B cell (primary cell): Measurements from ENCODE around the gene TBC1D1. TPM values are rescaled to one million over a fixed set of nuclear protein-coding genes. Genes with fewer than 3 reads are reported as not detected.

Source experiments
- ATAC-seq: fragments of 200-7000 bp; cut with Tn5 transposase; one replicate; pipeline ENCODE4 v1.10.0; 2021; ENCODE audit warnings: low read depth, mild to moderate bottlenecking, moderate number of reproducible peaks, moderate library complexity
- CTCF ChIA-PET: fragments of 350-600 bp; sonication (Branson Sonifier 250); formaldehyde crosslinking; loops from one replicate; lab custom pipeline; 2021; ENCODE audit warnings: antibody characterized with exemption, inconsistent platforms; lab: Charles Lee
- POLR2A ChIA-PET: fragments of 350-600 bp; sonication (Branson Sonifier 250); formaldehyde crosslinking; loops from one replicate; lab custom pipeline; 2021; ENCODE audit warnings: antibody characterized with exemption; lab: Charles Lee
- DNase-seq: peaks from one replicate; pipeline ENCODE4 v3.0.0; 2013
- H2AFZ ChIP-seq: 2 replicates; pipeline ENCODE4 v1.6.1; 2012; ENCODE audit warnings: mild to moderate bottlenecking, low read depth, low read length; ENCODE audit not compliant: insufficient read depth, poor library complexity, severe bottlenecking
- H3K27ac ChIP-seq, 2 donors: 1 replicate in 1 of 2; 2 replicates in 1 of 2; pipeline ENCODE4 v1.5.1; 2012 to 2013; ENCODE audit warnings: low read length in 2 of 2, mild to moderate bottlenecking in 2 of 2, moderate library complexity in 1 of 2
- H3K27me3 ChIP-seq, 4 experiments: fragments of 200-600 bp in 1 of 4; sonication (generic) in 1 of 4; replicated peaks in 1 of 4; 1 replicate in 2 of 4; 2 replicates in 2 of 4; pipeline versions ENCODE4 v1.6.1 to v1.7.0; 2013 to 2016; ENCODE audit warnings: low read length in 3 of 4, mild to moderate bottlenecking in 2 of 4, mixed read lengths in 1 of 4, moderate library complexity in 1 of 4; ENCODE audit not compliant: insufficient read depth in 4 of 4, control insufficient read depth in 3 of 4; ENCODE audit errors: control extremely low read depth in 1 of 4
- H3K36me3 ChIP-seq, 2 experiments: replicated peaks in 1 of 2; 1 replicate in 1 of 2; 2 replicates in 1 of 2; pipeline versions ENCODE4 v1.6.1 to v1.7.1; 2013; ENCODE audit warnings: low read length in 1 of 2; ENCODE audit not compliant: insufficient read depth in 2 of 2, control insufficient read depth in 1 of 2; ENCODE audit errors: control extremely low read depth in 1 of 2, extremely low read depth in 1 of 2
- H3K4me1 ChIP-seq, 2 donors: fragments of 200-600 bp in 1 of 2; sonication (generic) in 1 of 2; 1 replicate in 1 of 2; 2 replicates in 1 of 2; pipeline versions ENCODE4 v1.5.1 to v1.6.1; 2013 to 2017; ENCODE audit warnings: low read length in 2 of 2; ENCODE audit not compliant: control insufficient read depth in 2 of 2, insufficient read depth in 2 of 2
- H3K4me2 ChIP-seq: replicated peaks from 2 replicates; pipeline ENCODE3; 2012; ENCODE audit warnings: mild to moderate bottlenecking, low read depth, low read length; ENCODE audit not compliant: poor library complexity, severe bottlenecking
- H3K4me3 ChIP-seq, 5 experiments: fragments of 200-600 bp in 1 of 5; sonication (generic) in 1 of 5; 1 replicate in 3 of 5; 2 replicates in 2 of 5; pipeline versions ENCODE4 v1.5.1 to v1.7.0; 2011 to 2016; ENCODE audit warnings: low read length in 4 of 5, mild to moderate bottlenecking in 4 of 5, low read depth in 2 of 5, control low read depth in 1 of 5, moderate library complexity in 1 of 5; ENCODE audit not compliant: insufficient read depth in 1 of 5; ENCODE audit errors: control extremely low read depth in 1 of 5, extremely low read depth in 1 of 5
- H3K79me2 ChIP-seq: fragments of 200-600 bp; sonication (generic); one replicate; pipeline ENCODE4 v1.6.0; 2016; ENCODE audit warnings: low read length; ENCODE audit not compliant: control insufficient read depth, insufficient read depth
- H3K9ac ChIP-seq: fragments of 200-600 bp; sonication (generic); 2 replicates; pipeline ENCODE4 v1.6.1; 2017; ENCODE audit warnings: mild to moderate bottlenecking, low read length, moderate library complexity
- H3K9me3 ChIP-seq, 3 donors: one replicate each; pipeline versions ENCODE4 v1.6.1 to v1.7.1; 2013; ENCODE audit warnings: low read length in 2 of 3; ENCODE audit not compliant: control insufficient read depth in 2 of 3, insufficient read depth in 1 of 3; ENCODE audit errors: control extremely low read depth in 1 of 3
- H4K20me1 ChIP-seq: 2 replicates; pipeline ENCODE4 v1.6.0; 2012; ENCODE audit warnings: mild to moderate bottlenecking, low read length; ENCODE audit not compliant: insufficient read depth, control insufficient read depth, poor library complexity, severe bottlenecking
- H3K27ac Mint-ChIP-seq: one replicate; pipeline ENCODE4 v1.8.0; 2021; ENCODE audit warnings: mixed read lengths
- H3K27me3 Mint-ChIP-seq: one replicate; pipeline ENCODE4 v1.8.0; 2021; ENCODE audit warnings: mixed read lengths
- H3K4me1 Mint-ChIP-seq: one replicate; pipeline ENCODE4 v1.8.0; 2021; ENCODE audit warnings: mixed read lengths
- H3K4me3 Mint-ChIP-seq: one replicate; pipeline ENCODE4 v1.8.0; 2021; ENCODE audit warnings: mixed read lengths
- H3K9me3 Mint-ChIP-seq: one replicate; pipeline ENCODE4 v1.8.0; 2022; ENCODE audit warnings: mixed read lengths; ENCODE audit not compliant: insufficient read depth
- EZH2 ChIP-seq: IDR thresholded peaks from 2 replicates; pipeline ENCODE4 v1.6.1; 2012; ENCODE audit warnings: borderline replicate concordance, low read depth, mild to moderate bottlenecking, moderate library complexity, low read length; ENCODE audit not compliant: insufficient read depth, poor library complexity, severe bottlenecking
- WGBS: methylation state at CpG from one replicate; pipeline ENCODE4 v1.1.5; 2013; ENCODE audit warnings: missing lambda C conversion rate; ENCODE audit not compliant: insufficient coverage; 5-methylcytosine and 5-hydroxymethylcytosine counted together
- intact Hi-C: fragments of 100-400 bp; cut with micrococcal nuclease; formaldehyde crosslinking; loops from one replicate; pipeline ENCODE4 v1.10.0; 2022
- polyA plus RNA-seq: library from polyadenylated mRNA; depleted of rRNA; stranded (reverse); fragments of >200 nt; gene quantifications from 2 replicates; pipeline ENCODE4 v1.2.3, GENCODE V29; 2012
- total RNA-seq, 2 donors: library from RNA; stranded (reverse); fragments of 120-200 nt in 1 of 2; gene quantifications; 1 replicate in 1 of 2; 2 replicates in 1 of 2; pipeline versions ENCODE4 v1.2.3 to v1.2.4, GENCODE V29; 2013 to 2022
- TF ChIP-seq, protein P1 (sequence below): fragments of 200-600 bp; IDR thresholded peaks from one replicate; pipeline ENCODE4 v1.8.0; 2022; ENCODE audit warnings: antibody characterized with exemption, mild to moderate bottlenecking

The TBC1D1 gene
- total and polyA plus RNA-seq, 2 donors (not counting 1 experiment from before 2014, with no cell fraction given): 88.2 to 98.7 TPM

DNA sequence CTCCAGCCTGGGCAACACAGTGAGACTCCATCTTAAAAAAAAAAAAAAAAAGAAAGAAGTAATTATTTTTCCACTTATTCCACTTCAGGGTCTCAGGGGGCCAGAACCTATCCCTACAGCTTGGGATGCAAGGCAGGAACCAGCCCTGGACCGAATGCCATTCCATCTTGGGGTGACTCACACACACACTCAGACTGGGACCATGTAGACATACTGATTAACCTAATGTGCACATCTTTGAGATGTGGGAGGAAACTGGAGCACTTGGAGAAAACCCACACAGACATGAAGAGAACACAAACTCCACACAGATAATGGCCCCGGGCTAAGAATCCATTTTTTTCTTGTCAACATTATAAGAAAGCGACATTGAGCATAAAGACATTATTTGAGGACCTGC lies 201.8 kb downstream of the TBC1D1 start:
- Histone ChIP-seq H3K79me2 (no peaks in the 10 kb centered on the region), H3K9me3 (no peaks in the 10 kb centered on the region), H2AFZ (no peak overlapping the region), H3K9ac (no peak overlapping the region), H3K27me3 (no peaks in the 10 kb centered on the region), H3K4me3 (no peak overlapping the region), H3K4me2 (no peak overlapping the region), H3K36me3 (peaks cover 6 to 50% of the 10 kb centered on the region in 2 experiments), H3K4me1 (no peaks in the 10 kb centered on the region), H4K20me1 (no peaks in the 10 kb centered on the region), H3K27ac (no peak overlapping the region)
- no peaks in the 10 kb centered on the region for H3K27me3 Mint-ChIP-seq
- no peak overlapping the region for H3K4me3 Mint-ChIP-seq
- ChIA-PET CTCF (no interaction called here), POLR2A (no interaction called here)
- DNase-seq (no peak), ATAC-seq (no peak)
- intact Hi-C loops: no loop called here
- no peaks in the 10 kb centered on the region for H3K9me3 Mint-ChIP-seq
- no peaks in the 10 kb centered on the region for H3K4me1 Mint-ChIP-seq
- no peak for TF ChIP-seq EZH2
- TF ChIP-seq, protein P1, sequence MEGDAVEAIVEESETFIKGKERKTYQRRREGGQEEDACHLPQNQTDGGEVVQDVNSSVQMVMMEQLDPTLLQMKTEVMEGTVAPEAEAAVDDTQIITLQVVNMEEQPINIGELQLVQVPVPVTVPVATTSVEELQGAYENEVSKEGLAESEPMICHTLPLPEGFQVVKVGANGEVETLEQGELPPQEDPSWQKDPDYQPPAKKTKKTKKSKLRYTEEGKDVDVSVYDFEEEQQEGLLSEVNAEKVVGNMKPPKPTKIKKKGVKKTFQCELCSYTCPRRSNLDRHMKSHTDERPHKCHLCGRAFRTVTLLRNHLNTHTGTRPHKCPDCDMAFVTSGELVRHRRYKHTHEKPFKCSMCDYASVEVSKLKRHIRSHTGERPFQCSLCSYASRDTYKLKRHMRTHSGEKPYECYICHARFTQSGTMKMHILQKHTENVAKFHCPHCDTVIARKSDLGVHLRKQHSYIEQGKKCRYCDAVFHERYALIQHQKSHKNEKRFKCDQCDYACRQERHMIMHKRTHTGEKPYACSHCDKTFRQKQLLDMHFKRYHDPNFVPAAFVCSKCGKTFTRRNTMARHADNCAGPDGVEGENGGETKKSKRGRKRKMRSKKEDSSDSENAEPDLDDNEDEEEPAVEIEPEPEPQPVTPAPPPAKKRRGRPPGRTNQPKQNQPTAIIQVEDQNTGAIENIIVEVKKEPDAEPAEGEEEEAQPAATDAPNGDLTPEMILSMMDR: no peak
- WGBS: 100% methylated on average over 1 of the region's 3 CpGs
- H3K27ac Mint-ChIP-seq: no peak overlapping the region

DNA sequence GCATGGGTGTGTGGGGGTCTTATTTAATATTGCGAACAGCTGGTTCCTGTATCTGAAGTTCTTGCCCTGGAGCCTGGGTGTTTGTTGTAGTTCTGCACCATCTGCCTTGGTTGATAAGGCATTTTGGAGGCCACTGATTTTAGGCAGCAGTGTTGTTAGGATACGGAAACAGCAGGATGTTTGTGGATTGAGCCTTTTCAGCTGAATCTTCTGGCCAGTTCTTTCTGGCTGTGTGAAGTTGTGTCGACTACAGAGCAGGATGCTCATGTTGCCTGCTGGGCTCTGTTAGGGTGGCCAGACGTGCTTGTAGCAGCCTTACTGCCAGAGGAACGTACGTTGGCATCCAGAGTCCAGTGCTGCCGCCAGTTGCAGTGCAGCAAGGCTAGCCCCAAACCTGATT lies 203.5 kb downstream of the TBC1D1 start:
- CTCF ChIA-PET: interaction anchor here (0.7 to 1.2 kb wide), 2 partner anchors 30 to 32 kb away, joined by 3 to 4 read pairs; no protein-coding TSS in a partner anchor

More for the DNA sequence above, 203.5 kb downstream of the TBC1D1 start:
- ATAC-seq: no peak
- H3K4me3 Mint-ChIP-seq: no peak overlapping the region
- H3K9me3 Mint-ChIP-seq: no peaks in the 10 kb centered on the region
- H3K27me3 ChIP-seq: no peaks in the 10 kb centered on the region
- no peak overlapping the region for H3K4me2 ChIP-seq
- H3K4me3 ChIP-seq: no peak overlapping the region
- H3K27me3 Mint-ChIP-seq: no peaks in the 10 kb centered on the region
- no peak overlapping the region for H3K27ac Mint-ChIP-seq
- H3K27ac ChIP-seq: no peak overlapping the region
- WGBS: 83% methylated on average over 7 of the region's 7 CpGs
- no peaks in the 10 kb centered on the region for H3K79me2 ChIP-seq
- intact Hi-C loops: no loop called here
- POLR2A ChIA-PET: interaction anchor here (0.7 kb wide), 1 partner anchor 185 kb away, joined by 5 read pairs; no protein-coding TSS in a partner anchor
- H4K20me1 ChIP-seq: no peaks in the 10 kb centered on the region
- H3K9ac ChIP-seq: no peak overlapping the region
- no peak overlapping the region for H2AFZ ChIP-seq
- H3K9me3 ChIP-seq: no peaks in the 10 kb centered on the region
- DNase-seq: no peak
- H3K4me1 Mint-ChIP-seq: no peaks in the 10 kb centered on the region
- peaks cover 8 to 66% of the 10 kb centered on the region in 2 experiments for H3K36me3 ChIP-seq
- no peaks in the 10 kb centered on the region for H3K4me1 ChIP-seq
- TF ChIP-seq, protein P1: no peak
- TF ChIP-seq EZH2: no peak
